K562 (cell line): Measurements from ENCODE around the gene PDIA5. TPM values are rescaled to one million over a fixed set of nuclear protein-coding genes. Genes with fewer than 3 reads are reported as not detected.

Experiments
- ATAC-seq: fragments of 200-7000 bp; cut with Tn5 transposase; 3 replicates; pipeline ENCODE4 v1.9.1; 2020; ENCODE audit warnings: moderate library complexity
- BruUV-seq: library from RNA; stranded (reverse); fragments of 400-500 nt; replicated peaks from 2 replicates; lab custom pipeline; 2021; lab: Mats Ljungman, UMichigan
- CTCF ChIA-PET: fragments of 300-600 bp; formaldehyde crosslinking; extraction: SDS; loops from one replicate; lab custom pipeline; 2021; ENCODE audit warnings: low intra/inter-chr PET ratio; lab: Yijun Ruan, JAX
- POLR2A ChIA-PET: fragments of 300-600, 350-650 bp; sonication (Branson Sonifier 250); formaldehyde crosslinking; extraction: SDS; loops from one replicate; lab custom pipeline; 2021; ENCODE audit warnings: antibody characterized with exemption, inconsistent platforms; lab: Yijun Ruan, JAX
- DNase-seq, 4 experiments: peaks; one replicate each; pipeline versions ENCODE4 v3.0.0 to v3.0.0-alpha.2; 2011 to 2018; ENCODE audit warnings: low spot score in 3 of 4, mixed read lengths in 3 of 4; ENCODE audit errors: extremely low read depth in 1 of 4
- FAIRE-seq: peaks from 2 replicates; lab custom pipeline; 2011; peaks lifted over from hg19 to GRCh38; lab: Jason Lieb, UNC
- H2AFZ ChIP-seq: 2 replicates; pipeline ENCODE4 v1.6.0; 2011; ENCODE audit warnings: low read depth, low read length, control low read depth, inconsistent platforms
- H3K27ac ChIP-seq: fragments of 200-600 bp; 3 replicates; pipeline ENCODE4 v1.8.0; 2011; ENCODE audit warnings: low read depth, mild to moderate bottlenecking, control low read depth, inconsistent platforms, low read length, moderate library complexity, mixed read lengths; ENCODE audit errors: extremely low read depth
- H3K27me3 ChIP-seq, 2 experiments: fragments of 300-600 bp in 1 of 2; 2 replicates in 1 of 2; 3 replicates in 1 of 2; pipeline versions ENCODE4 v1.6.0 to v1.8.0; 2011; ENCODE audit warnings: inconsistent platforms in 2 of 2, low read length in 2 of 2, mild to moderate bottlenecking in 1 of 2, mixed read lengths in 1 of 2, moderate library complexity in 1 of 2; ENCODE audit not compliant: control insufficient read depth in 2 of 2, insufficient read depth in 2 of 2
- H3K36me3 ChIP-seq: fragments of 300-600 bp; 3 replicates; pipeline ENCODE4 v1.8.0; 2011; ENCODE audit warnings: mild to moderate bottlenecking, low read length, inconsistent platforms; ENCODE audit not compliant: control insufficient read depth, insufficient read depth
- H3K4me1 ChIP-seq, 2 experiments: fragments of 200-600 bp in 1 of 2; replicated peaks in 1 of 2; 2 replicates in 1 of 2; 3 replicates in 1 of 2; pipeline versions ENCODE4 v1.5.1 to v1.8.0; 2011; ENCODE audit warnings: inconsistent platforms in 2 of 2, low read length in 2 of 2, mild to moderate bottlenecking in 1 of 2, mixed read lengths in 1 of 2, moderate library complexity in 1 of 2; ENCODE audit not compliant: control insufficient read depth in 2 of 2, insufficient read depth in 2 of 2
- H3K4me2 ChIP-seq: 2 replicates; pipeline ENCODE4 v1.6.1; 2011; ENCODE audit warnings: low read length, control low read depth, inconsistent platforms, mixed read lengths; ENCODE audit not compliant: insufficient read depth
- H3K4me3 ChIP-seq: fragments of 200-600 bp; sonication (generic), shearing (Covaris generic); 2 replicates; pipeline ENCODE4 v1.5.1; 2016; ENCODE audit warnings: control low read depth, inconsistent platforms
- H3K79me2 ChIP-seq: fragments of 200-600 bp; 3 replicates; pipeline ENCODE4 v1.8.0; 2011; ENCODE audit warnings: low read length, inconsistent platforms; ENCODE audit not compliant: control insufficient read depth, insufficient read depth
- H3K9ac ChIP-seq, 2 experiments: 2 replicates each; pipeline versions ENCODE4 v1.6.0 to v1.6.1; 2011; ENCODE audit warnings: low read depth in 2 of 2, low read length in 2 of 2, control low read depth in 1 of 2, inconsistent platforms in 1 of 2, mild to moderate bottlenecking in 1 of 2, mixed read lengths in 1 of 2; ENCODE audit not compliant: insufficient read depth in 1 of 2
- H3K9me1 ChIP-seq: one replicate; pipeline ENCODE4 v1.6.0; 2011; ENCODE audit warnings: inconsistent platforms, mild to moderate bottlenecking, low read length, moderate library complexity; ENCODE audit not compliant: control insufficient read depth, insufficient read depth
- H3K9me3 ChIP-seq: replicated peaks from 2 replicates; pipeline ENCODE4 v1.5.1; 2011; ENCODE audit warnings: low read depth, low read length, inconsistent platforms; ENCODE audit not compliant: control insufficient read depth, insufficient read depth
- H4K20me1 ChIP-seq: replicated peaks from 2 replicates; pipeline ENCODE4 v1.6.1; 2011; ENCODE audit warnings: low read length, inconsistent platforms, mixed read lengths; ENCODE audit not compliant: control insufficient read depth, insufficient read depth
- ELF1 ChIP-seq: fragments of 200-800 bp; sonication (Bioruptor generic); IDR thresholded peaks from 2 replicates; pipeline ENCODE4 v1.6.1; 2016; ENCODE audit warnings: missing genetic modification characterization, missing compliant biosample characterization
- KLF6 ChIP-seq: fragments of 250-450 bp; sonication (Bioruptor Pico); IDR thresholded peaks from 2 replicates; pipeline ENCODE4 v1.4.0; 2020; ENCODE audit warnings: mild to moderate bottlenecking, moderate library complexity, borderline replicate concordance
- LCOR ChIP-seq: sonication (generic); formaldehyde crosslinking; IDR thresholded peaks from 2 replicates; pipeline ENCODE4 v1.8.0; 2022; ENCODE audit warnings: mild to moderate bottlenecking, missing genetic modification reagents
- NR2C1 ChIP-seq, 2 experiments: fragments of 450-650 bp; IDR thresholded peaks; 2 replicates each; pipeline ENCODE4 v1.6.1; 2017; ENCODE audit warnings: mild to moderate bottlenecking in 2 of 2, antibody characterized with exemption in 1 of 2, inconsistent platforms in 1 of 2, missing compliant biosample characterization in 1 of 2, missing genetic modification characterization in 1 of 2
- POLR2G ChIP-seq: fragments of 200-400 bp; formaldehyde crosslinking; IDR thresholded peaks from 2 replicates; pipeline ENCODE4 v1.6.1; 2017; ENCODE audit warnings: low read depth, mild to moderate bottlenecking, antibody characterized with exemption, low read length, moderate library complexity
- SMARCB1 ChIP-seq: IDR thresholded peaks from 2 replicates; pipeline ENCODE4 v1.6.1; 2011; ENCODE audit warnings: improper control_type of control experiment, low read depth; ENCODE audit not compliant: insufficient read length
- TFAP4 ChIP-seq: sonication (generic); formaldehyde crosslinking; IDR thresholded peaks from 2 replicates; pipeline ENCODE4 v1.8.0; 2022; ENCODE audit warnings: missing genetic modification reagents, mild to moderate bottlenecking, moderate library complexity, borderline replicate concordance
- WGBS: fragments of 100-300 bp; shearing (Covaris generic); methylation state at CpG from one replicate; pipeline ENCODE4 v1.1.6; 2016; ENCODE audit warnings: low coverage, mixed read lengths; ENCODE audit not compliant: insufficient coverage; ENCODE audit errors: missing lambda C conversion rate; 5-methylcytosine and 5-hydroxymethylcytosine counted together
- in situ Hi-C: fragments of 300-500 bp; cut with MboI; formaldehyde crosslinking; loops from 4 replicates; pipeline ENCODE4 v1.15.0; 2018; ENCODE audit warnings: inconsistent platforms, mixed read lengths
- intact Hi-C: fragments of 100-400 bp; cut with micrococcal nuclease; formaldehyde crosslinking; loops from 2 replicates; pipeline ENCODE4 v1.14.2; 2022
- polyA plus RNA-seq, 8 experiments: library from polyadenylated mRNA; depleted of rRNA in 4 of 8; stranded (reverse) in 5 of 8; unstranded in 3 of 8; fragments of >200 nt; fragmentation: Nextera tagmentation in 2 of 8; fragmentation: Illumina TruSeq in 1 of 8; extraction: Ambion mirVana in 2 of 8; extraction: Trizol in 1 of 8; gene quantifications; 2 replicates each; pipeline versions ENCODE4 v1.2.1 to v1.2.3, GENCODE V29; 2011 to 2014; ENCODE audit warnings: inconsistent platforms in 1 of 8, missing spikeins in 1 of 8
- total RNA-seq, 7 experiments: library from RNA; depleted of rRNA in 6 of 7; stranded (reverse); fragments of >200 nt in 6 of 7; fragmentation: Illumina TruSeq in 2 of 7; extraction: Trizol in 2 of 7; gene quantifications; 2 replicates each; pipeline versions ENCODE4 v1.2.1 to v1.2.3, GENCODE V29; 2011 to 2021; ENCODE audit warnings: low replicate concordance in 1 of 7
- TF ChIP-seq, protein P1 (sequence below): fragments of 250-450 bp; sonication (Bioruptor Pico); IDR thresholded peaks from 2 replicates; pipeline ENCODE4 v1.4.0; 2020; ENCODE audit warnings: mild to moderate bottlenecking, moderate library complexity

Gene PDIA5
- total and polyA plus RNA-seq, 9 of the 15 experiments (the other 6 are each of a cell fraction or from before 2014, with no cell fraction given) = 3.4 to 31.8 (median 19.6) TPM

DNA sequence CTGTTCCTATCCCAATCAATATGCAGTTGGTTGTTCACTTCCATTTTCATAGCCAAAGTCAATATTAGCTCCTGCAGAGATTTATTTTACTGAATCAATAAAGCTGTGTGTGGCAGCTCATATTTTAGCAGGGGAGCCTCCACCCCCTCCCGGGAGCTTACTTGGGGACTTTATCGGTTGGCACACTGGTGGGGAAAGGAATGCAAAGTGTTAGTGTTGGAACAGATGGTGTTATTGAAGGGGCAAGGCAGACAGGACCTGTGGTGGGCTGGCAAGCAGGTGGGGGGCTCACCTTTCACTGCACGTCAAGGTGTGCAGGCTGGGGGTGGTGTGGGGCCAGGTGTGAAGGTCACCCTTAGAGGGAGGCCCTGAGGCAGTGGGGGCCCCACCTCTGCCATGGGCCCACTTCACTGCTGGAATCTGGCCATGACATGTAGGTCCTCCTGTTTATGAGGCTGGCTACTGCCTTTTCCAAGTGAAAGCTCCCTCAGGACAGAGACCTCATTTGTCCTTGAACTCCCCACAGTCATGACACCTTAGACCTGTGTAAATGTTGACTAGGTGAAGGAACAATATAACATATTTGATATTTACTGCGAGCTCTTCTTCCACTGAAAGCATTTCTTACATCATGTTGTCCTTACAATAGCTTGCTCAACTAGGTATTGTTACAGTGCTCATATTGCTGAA lies 90.9 kb downstream of the PDIA5 start:
- in situ Hi-C loops = no loop called here

More for the DNA sequence above, 90.9 kb downstream of the PDIA5 start:
- Histone ChIP-seq H3K9me3 (no peaks in the 10 kb centered on the region), H3K9ac (no peak overlapping the region), H4K20me1 (no peaks in the 10 kb centered on the region), H3K27me3 (no peaks in the 10 kb centered on the region), H3K4me2 (no peak overlapping the region), H2AFZ (no peak overlapping the region), H3K79me2 (no peaks in the 10 kb centered on the region), H3K27ac (no peak overlapping the region), H3K36me3 (peaks cover 65% of the 10 kb centered on the region; the same call in 2 of the 3 replicates), H3K4me3 (no peak overlapping the region), H3K4me1 (no peaks in the 10 kb centered on the region), H3K9me1 (no peaks in the 10 kb centered on the region)
- ATAC-seq = no peak
- FAIRE-seq = no peak
- WGBS = 92% methylated on average over 4 of the region's 4 CpGs
- no TSS peak for BruUV-seq
- intact Hi-C loops = no loop called here
- POLR2A ChIA-PET = no interaction called here
- DNase-seq = no peak
- TF ChIP-seq LCOR (CRISPR knock-in tag) (no peak), POLR2G (0 out of 2 replicates have a peak, but pooled peaks have one; percentile 16), NR2C1 (IDR thresholded peaks at IDR 0.05) (no peak), NR2C1 (tag; IDR thresholded peaks at IDR 0.05) (no peak), TFAP4 (CRISPR knock-in tag) (no peak), ELF1 (tag) (no peak), KLF6 (CRISPR knock-in tag) (no peak), SMARCB1 (no peak)
- TF ChIP-seq, protein P1, sequence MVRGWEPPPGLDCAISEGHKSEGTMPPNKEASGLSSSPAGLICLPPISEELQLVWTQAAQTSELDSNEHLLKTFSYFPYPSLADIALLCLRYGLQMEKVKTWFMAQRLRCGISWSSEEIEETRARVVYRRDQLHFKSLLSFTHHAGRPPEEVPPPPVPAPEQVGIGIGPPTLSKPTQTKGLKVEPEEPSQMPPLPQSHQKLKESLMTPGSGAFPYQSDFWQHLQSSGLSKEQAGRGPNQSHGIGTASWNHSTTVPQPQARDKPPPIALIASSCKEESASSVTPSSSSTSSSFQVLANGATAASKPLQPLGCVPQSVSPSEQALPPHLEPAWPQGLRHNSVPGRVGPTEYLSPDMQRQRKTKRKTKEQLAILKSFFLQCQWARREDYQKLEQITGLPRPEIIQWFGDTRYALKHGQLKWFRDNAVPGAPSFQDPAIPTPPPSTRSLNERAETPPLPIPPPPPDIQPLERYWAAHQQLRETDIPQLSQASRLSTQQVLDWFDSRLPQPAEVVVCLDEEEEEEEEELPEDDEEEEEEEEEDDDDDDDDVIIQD = no peak
- CTCF ChIA-PET = no interaction called here
